GM12878 (cell line): ENCODE results near the gene CTCFL.

Source experiments
- BCL3 ChIP-seq: IDR thresholded peaks from 2 replicates; pipeline ENCODE4 v1.6.1; 2011; ENCODE audit warnings: borderline replicate concordance, low read depth, mild to moderate bottlenecking, moderate library complexity, low read length; ENCODE audit not compliant: insufficient read depth, poor library complexity, severe bottlenecking
- ELK1 ChIP-seq: IDR thresholded peaks from 2 replicates; pipeline ENCODE4 v1.6.1; 2012; ENCODE audit warnings: low read depth, low read length, improper control_type of control experiment
- EZH2 ChIP-seq: IDR thresholded peaks from 2 replicates; pipeline ENCODE4 v1.6.1; 2012; ENCODE audit warnings: low read depth, mild to moderate bottlenecking, control low read depth, inconsistent platforms, low read length, borderline replicate concordance; ENCODE audit not compliant: control insufficient read depth
- HDAC2 ChIP-seq: fragments of 200-600 bp; sonication (generic); IDR thresholded peaks from 2 replicates; pipeline ENCODE4 v1.6.1; 2017
- PAX5 ChIP-seq: IDR thresholded peaks from 2 replicates; pipeline ENCODE4 v1.6.1; 2011; ENCODE audit warnings: low read depth, low read length, borderline replicate concordance
- POLR2A ChIP-seq: IDR thresholded peaks from 2 replicates; pipeline ENCODE4 v1.6.1; 2011; ENCODE audit warnings: low read depth, mild to moderate bottlenecking, low read length
- RFX5 ChIP-seq: IDR thresholded peaks from 2 replicates; pipeline ENCODE4 v1.6.1; 2011; ENCODE audit warnings: low read depth, low read length, improper control_type of control experiment
- SIX5 ChIP-seq: IDR thresholded peaks from 2 replicates; pipeline ENCODE4 v1.6.1; 2011; ENCODE audit warnings: mild to moderate bottlenecking, low read depth, low read length, moderate library complexity; ENCODE audit not compliant: severe bottlenecking

GRCh38 chr20:57460781-57461465 is 64.0 kb downstream of the CTCFL start:
- no peak for TF ChIP-seq RFX5
- TF ChIP-seq HDAC2, result no peak
- TF ChIP-seq EZH2, result no peak
- no peak for TF ChIP-seq ELK1
- no peak for TF ChIP-seq BCL3
- TF ChIP-seq POLR2A, result no peak
- no peak for TF ChIP-seq SIX5
- no peak for TF ChIP-seq PAX5
